Measurements from ENCODE around the gene FOXP1.
A peak's percentile ranks its signal among the peaks of the same experiment; 100 is the strongest.

Gene FOXP1

GRCh38 chr3:71062037-71062932, 521.2 kb downstream of the FOXP1 start:
- peak; percentile 27 for DNase-seq

- DNase-seq, result no peak
Observed at GRCh38 chr3:71061581-71061980, 521.9 kb downstream of the FOXP1 start.

- DNase-seq, result no peak
Observed at GRCh38 chr3:71061037-71061436, 522.5 kb downstream of the FOXP1 start.

GRCh38 chr3:71060536-71060935, 523.0 kb downstream of the FOXP1 start:
- DNase-seq, result no peak

GRCh38 chr3:71057526-71057894, 526.0 kb downstream of the FOXP1 start:
- no peak for DNase-seq

- peak; percentile 55 for DNase-seq
Observed at GRCh38 chr3:71056327-71056726, 527.2 kb downstream of the FOXP1 start.

- DNase-seq, result peak; percentile 30
Observed at GRCh38 chr3:71055257-71056001, 528.1 kb downstream of the FOXP1 start.

GRCh38 chr3:71054312-71054711, 529.2 kb downstream of the FOXP1 start:
- DNase-seq, result no peak

GRCh38 chr3:71053495-71053894, 530.0 kb downstream of the FOXP1 start:
- no peak for DNase-seq

GRCh38 chr3:71052716-71053115, 530.8 kb downstream of the FOXP1 start:
- no peak for DNase-seq

- no peak for DNase-seq
Observed at GRCh38 chr3:71051893-71052687, 531.4 kb downstream of the FOXP1 start.

- no peak for DNase-seq
Observed at GRCh38 chr3:71051259-71051595, 532.3 kb downstream of the FOXP1 start.

- DNase-seq, result no peak
Observed at GRCh38 chr3:71050538-71051258, 532.8 kb downstream of the FOXP1 start.

- no peak for DNase-seq
Observed at GRCh38 chr3:71050166-71050537, 533.4 kb downstream of the FOXP1 start.

GRCh38 chr3:71048948-71049347, 534.6 kb downstream of the FOXP1 start:
- DNase-seq, result no peak

- no peak for DNase-seq
Observed at GRCh38 chr3:71047616-71048531, 535.7 kb downstream of the FOXP1 start.

- DNase-seq, result no peak
Observed at GRCh38 chr3:71046791-71047190, 536.7 kb downstream of the FOXP1 start.

GRCh38 chr3:71045917-71046282, 537.6 kb downstream of the FOXP1 start:
- DNase-seq, result no peak

GRCh38 chr3:71045212-71045916, 538.2 kb downstream of the FOXP1 start:
- DNase-seq, result no peak

GRCh38 chr3:71042759-71043158, 540.8 kb downstream of the FOXP1 start:
- no peak for DNase-seq

GRCh38 chr3:71041371-71041770, 542.2 kb downstream of the FOXP1 start:
- no peak for DNase-seq
